ENCODE data around the gene TMIE.
"Not testable (repeated sequence)": the region's sequence is repeated elsewhere in the genome, so short reads cannot be mapped to it uniquely, and the experiment has no call there.

TMIE gene

GRCh38 chr3:46729038-46729437 is 27.8 kb downstream of the TMIE start:
- no peak for DNase-seq

GRCh38 chr3:46730819-46731218 is 29.6 kb downstream of the TMIE start:
- DNase-seq = no peak

- no peak for DNase-seq
Observed at GRCh38 chr3:46731795-46732194, 30.6 kb downstream of the TMIE start.

GRCh38 chr3:46733026-46733800 is 32.0 kb downstream of the TMIE start:
- no peak for DNase-seq

GRCh38 chr3:46734773-46735172 is 33.6 kb downstream of the TMIE start:
- DNase-seq = no peak

- DNase-seq = no peak
Observed at GRCh38 chr3:46736006-46736872, 35.0 kb downstream of the TMIE start.

GRCh38 chr3:46737329-46737731 is 36.1 kb downstream of the TMIE start:
- peak; percentile 61 for DNase-seq

GRCh38 chr3:46739565-46739964 is 38.4 kb downstream of the TMIE start:
- DNase-seq = not testable (repeated sequence)

- DNase-seq = no peak
Observed at GRCh38 chr3:46742992-46743585, 41.9 kb downstream of the TMIE start.

GRCh38 chr3:46746711-46747110 is 45.5 kb downstream of the TMIE start:
- DNase-seq = no peak

GRCh38 chr3:46748170-46748569 is 47.0 kb downstream of the TMIE start:
- DNase-seq = no peak

GRCh38 chr3:46749129-46749528 is 47.9 kb downstream of the TMIE start:
- DNase-seq = no peak

GRCh38 chr3:46750555-46751038 is 49.4 kb downstream of the TMIE start:
- no peak for DNase-seq

GRCh38 chr3:46753127-46753526 is 51.9 kb downstream of the TMIE start:
- not testable (repeated sequence) for DNase-seq

GRCh38 chr3:46755646-46756045 is 54.5 kb downstream of the TMIE start:
- DNase-seq = no peak

- no peak for DNase-seq
Observed at GRCh38 chr3:46756642-46757041, 55.5 kb downstream of the TMIE start.

- no peak for DNase-seq
Observed at GRCh38 chr3:46759239-46760167, 58.3 kb downstream of the TMIE start.
